GM21529 (cell line): ENCODE data around the gene ATP8B2.
"Not testable (repeated sequence)": the region's sequence is repeated elsewhere in the genome, so short reads cannot be mapped to it uniquely, and the experiment has no call there.

Experiments used
- ATAC-seq: cut with Tn5 transposase; IDR thresholded peaks from one replicate; pipeline ENCODE4 v1.9.1; 2021; ENCODE audit not compliant: unreplicated experiment

ATP8B2 gene, protein sequence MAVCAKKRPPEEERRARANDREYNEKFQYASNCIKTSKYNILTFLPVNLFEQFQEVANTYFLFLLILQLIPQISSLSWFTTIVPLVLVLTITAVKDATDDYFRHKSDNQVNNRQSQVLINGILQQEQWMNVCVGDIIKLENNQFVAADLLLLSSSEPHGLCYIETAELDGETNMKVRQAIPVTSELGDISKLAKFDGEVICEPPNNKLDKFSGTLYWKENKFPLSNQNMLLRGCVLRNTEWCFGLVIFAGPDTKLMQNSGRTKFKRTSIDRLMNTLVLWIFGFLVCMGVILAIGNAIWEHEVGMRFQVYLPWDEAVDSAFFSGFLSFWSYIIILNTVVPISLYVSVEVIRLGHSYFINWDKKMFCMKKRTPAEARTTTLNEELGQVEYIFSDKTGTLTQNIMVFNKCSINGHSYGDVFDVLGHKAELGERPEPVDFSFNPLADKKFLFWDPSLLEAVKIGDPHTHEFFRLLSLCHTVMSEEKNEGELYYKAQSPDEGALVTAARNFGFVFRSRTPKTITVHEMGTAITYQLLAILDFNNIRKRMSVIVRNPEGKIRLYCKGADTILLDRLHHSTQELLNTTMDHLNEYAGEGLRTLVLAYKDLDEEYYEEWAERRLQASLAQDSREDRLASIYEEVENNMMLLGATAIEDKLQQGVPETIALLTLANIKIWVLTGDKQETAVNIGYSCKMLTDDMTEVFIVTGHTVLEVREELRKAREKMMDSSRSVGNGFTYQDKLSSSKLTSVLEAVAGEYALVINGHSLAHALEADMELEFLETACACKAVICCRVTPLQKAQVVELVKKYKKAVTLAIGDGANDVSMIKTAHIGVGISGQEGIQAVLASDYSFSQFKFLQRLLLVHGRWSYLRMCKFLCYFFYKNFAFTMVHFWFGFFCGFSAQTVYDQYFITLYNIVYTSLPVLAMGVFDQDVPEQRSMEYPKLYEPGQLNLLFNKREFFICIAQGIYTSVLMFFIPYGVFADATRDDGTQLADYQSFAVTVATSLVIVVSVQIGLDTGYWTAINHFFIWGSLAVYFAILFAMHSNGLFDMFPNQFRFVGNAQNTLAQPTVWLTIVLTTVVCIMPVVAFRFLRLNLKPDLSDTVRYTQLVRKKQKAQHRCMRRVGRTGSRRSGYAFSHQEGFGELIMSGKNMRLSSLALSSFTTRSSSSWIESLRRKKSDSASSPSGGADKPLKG

DNA sequence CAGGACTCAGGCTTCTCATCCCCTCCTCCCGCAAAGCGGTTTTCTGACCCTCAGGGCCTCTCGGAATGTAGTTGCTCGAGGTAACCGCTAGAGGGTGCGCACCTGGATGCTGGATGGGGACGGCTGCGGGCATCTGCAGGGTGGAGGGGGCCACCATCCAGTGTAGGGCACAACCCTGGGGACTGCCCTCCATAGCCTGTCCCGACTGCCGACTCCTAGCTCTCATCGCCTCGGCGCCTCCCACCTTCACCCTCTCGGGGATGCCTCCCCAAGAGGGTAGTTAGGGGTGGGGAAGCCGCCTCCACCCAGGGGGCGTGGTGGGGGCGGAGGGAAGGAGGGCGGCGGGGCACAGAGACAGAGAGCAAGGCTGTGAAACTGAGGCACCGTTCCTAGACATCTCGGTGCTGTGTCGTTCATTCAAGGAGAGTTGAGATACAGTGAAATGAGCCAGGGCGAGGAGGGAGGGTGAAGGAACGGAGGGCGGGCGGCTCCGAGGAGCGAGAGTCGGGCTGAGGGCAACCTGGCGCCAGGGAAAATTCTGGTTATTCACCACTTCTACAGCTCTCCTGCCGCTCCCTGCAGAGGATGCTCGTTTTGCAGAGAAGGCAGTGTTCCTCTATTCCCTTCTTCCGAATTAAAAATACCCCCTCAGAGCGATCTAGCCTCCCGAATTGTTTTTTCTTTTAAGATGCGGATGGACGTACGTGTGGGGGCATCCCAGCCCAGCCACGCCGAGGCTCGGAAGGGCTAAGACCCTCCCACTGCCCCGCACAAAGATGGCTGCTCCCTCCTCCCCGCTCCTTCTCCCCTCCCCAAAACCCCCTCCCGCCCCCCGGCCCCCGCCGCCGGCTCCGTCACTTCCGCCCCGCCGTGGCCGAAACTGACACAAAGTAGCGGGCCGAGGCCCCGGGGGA, at the start of gene ATP8B2:
ATP8B2 (plus strand) TSS at position 857 of the 914 bp plus-strand sequence. CDS start 2,617 bp downstream, outside the sequence.
- peak; percentile 39 for ATAC-seq

DNA sequence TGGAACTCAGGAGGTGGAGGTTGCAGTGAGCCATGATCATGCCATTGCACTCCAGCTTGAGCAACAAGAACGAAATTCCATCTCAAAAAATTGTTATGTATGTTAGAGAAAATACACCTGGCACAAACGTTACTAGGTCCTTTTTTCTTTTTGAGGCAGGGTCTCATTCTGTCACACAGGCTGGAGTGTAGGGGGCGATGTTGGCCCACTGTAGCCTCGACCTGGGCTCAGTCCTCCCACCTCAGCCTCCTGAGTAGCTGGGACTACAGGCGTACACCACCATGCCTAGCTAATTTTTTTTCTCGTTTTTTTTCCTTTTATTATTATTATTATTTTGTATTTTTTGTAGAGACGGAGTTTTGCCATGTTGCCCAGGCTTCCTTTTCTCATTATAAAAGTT, 48.5 kb upstream of the ATP8B2 start:
- no peak for ATAC-seq

DNA sequence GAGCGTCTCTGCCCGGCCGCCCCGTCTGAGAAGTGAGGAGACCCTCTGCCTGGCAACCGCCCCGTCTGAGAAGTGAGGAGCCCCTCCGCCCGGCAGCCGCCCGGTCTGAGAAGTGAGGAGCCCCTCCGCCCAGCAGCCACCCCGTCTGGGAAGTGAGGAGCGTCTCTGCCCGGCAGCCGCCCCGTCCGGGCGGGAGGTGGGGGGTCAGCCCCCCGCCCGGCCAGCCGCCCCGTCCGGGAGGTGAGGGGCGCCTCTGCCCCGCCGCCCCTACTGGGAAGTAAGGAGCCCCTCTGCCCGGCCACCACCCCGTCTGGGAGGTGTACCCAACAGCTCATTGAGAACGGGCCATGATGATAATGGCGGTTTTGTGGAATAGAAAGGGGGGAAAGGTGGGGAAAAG, 37.7 kb upstream of the ATP8B2 start:
- not testable (repeated sequence) for ATAC-seq

DNA sequence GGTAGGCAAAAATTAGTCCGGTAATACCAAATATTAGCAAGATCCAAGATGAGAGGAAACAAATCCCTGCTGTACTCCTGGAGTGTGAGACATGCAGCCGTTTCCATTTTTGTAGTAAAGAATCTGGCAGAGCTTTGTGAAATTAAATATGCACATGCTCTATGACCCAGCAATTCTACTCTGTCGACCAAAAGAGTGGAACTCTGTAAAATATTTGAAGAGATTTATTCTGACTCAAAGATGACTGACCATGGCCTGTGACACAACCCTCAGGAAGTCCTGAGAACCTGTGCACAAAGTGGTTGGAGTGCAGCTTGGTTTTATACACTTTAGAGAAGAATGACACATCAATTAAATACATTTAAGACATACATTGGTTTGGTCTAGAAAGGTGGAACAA, 36.7 kb upstream of the ATP8B2 start:
- no peak for ATAC-seq

DNA sequence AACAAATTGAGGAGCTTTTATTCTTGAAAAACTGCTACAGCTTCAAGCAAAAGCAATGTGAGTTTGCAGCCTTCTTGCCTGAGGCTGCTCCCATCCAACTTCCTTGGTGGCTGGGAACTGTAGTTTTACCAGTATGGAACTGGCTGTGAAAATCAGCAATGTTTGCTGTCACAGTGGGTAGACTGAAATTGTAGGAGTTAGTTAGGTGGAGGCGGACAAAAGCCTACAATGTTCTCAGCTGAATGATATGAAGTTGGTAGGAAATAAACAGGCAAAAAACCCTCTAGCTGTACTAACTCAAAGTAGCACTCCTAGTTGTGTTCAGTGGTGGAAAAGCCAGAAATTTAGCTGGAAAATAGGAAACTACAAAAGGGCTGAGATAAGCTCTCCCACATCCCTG, 34.4 kb upstream of the ATP8B2 start:
- ATAC-seq, result no peak

DNA sequence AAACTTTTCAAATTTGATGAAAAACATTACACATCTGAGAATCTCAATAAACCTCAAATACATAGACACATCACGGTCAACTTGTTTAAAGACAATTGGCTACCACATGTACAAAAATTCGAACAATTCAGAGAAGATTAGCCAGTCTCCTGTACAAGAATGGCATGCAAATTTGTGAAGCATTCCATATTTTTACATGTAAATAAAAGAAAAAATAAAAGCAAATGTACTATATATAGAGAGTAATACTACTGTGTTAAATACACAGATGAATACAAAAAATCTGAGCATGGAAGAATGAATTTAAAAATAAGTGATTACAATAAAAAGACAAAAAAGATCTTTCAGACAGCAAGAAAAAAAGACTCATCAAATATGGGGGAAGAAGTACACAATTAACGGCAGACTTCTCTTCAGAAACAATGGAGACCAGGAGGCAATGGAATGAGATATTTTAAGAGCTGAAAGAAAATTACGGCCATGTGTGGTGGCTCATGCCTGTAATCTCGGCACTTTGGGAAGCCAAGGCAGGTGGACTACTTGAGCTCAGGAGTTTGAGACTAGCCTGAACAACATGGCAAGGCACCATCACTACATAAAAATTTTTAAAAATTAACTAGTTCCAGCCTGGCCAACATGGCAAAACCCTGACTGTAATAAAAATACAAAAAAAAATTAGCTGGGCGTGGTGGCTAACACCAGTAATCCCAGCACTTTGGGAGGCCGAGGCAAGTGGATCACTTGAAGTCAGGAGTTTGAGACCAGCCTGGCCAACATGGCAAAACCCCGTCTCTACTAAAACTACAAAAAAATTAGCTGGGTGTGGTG, 29.7 kb upstream of the ATP8B2 start:
- no peak for ATAC-seq

DNA sequence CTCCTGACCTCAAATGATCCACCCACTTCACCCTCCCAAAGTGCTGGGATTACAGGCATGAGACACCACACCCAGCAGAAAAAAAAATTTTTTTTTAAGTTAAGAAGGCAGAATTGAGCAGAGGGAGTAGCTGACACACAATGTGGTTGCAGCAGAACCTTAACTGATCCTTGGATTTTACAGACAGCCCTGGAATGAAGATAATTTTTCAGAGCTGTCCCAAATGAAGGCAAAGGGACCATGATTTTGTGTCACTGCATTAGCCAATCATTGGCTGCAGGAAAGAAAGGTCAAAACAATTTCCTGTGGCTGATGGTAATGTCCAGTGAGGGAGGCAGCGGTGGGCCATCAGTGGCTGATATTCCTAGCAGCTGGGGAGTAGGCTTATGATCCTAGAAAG, 23.7 kb upstream of the ATP8B2 start:
- ATAC-seq, result no peak

DNA sequence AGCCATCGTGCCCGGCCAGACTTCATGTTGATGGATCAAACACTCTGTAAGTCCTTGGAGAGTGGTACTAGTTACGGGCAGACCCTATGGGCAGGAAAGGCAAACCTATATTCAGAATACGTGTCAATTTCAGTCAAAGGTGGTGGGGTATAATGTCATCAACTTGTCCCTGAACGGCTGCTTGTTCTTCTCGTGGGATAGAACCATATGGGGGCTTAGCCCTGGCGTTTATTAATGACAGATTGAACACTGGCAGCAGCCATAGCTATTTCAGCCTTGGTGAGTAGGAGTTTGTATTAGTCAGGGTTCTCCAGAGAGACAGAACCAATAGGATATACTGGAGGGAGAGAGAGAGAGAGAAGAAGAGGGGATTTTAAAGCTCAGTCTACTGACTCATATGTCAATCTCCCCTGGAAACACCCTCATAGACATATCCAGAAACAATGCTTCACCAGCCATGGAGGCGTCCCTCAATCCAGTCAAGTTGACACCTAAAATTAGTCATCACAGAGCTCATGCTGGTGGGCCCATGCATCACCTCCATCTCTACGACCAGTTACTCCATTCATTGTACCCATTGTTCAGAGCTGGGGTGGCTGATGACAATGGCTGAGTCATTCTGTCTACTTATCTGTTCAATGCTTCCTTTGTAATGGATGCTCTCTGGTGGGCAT, 20.5 kb upstream of the ATP8B2 start:
- peak; percentile 44 for ATAC-seq

DNA sequence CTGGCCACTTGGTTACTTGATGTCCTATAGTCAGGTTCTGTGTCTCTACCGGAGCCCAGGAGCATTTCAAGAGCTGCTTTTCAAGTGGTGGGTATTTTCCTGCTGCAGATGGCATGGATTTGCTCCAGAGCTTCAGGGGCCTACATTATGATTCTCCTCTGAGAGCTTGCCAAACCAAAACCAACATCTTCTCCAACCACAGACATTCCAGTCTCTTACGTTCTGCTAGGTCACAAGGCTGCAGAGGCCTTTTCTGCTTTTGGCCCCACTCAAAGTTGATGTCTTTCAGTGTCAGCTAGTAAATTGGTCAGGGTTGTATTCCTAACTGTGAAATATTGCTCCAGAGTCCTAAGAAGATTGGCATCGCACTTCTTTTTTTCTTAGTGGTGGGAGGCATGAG, 19.2 kb upstream of the ATP8B2 start:
- ATAC-seq, result no peak

DNA sequence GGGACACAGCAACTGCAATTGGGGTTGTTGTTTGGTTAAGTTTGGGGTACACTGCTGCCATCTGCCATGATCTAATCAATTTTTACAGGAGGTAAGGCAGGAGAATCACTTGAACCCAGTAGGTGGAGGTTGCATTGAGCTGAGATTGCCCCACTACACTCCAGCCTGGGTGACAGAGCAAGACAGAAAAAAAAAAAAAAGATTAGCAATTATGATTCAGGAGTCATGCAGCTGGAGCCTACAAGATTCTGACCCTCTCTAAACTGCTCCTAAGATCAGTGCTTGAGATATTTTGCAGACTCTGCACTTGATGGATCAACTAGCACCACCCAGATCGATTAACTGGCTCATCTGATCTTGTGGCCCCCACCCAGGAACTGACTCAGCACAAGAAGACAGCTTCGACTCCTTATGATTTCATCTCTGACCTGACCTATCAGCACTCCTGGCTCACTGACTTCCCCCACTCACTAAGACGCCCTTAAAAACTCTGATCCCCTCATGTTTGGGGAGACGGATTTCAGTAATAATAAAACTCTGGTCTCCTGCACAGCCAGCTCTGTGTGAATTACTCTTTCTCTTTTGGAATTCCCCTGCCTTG, 17.6 kb upstream of the ATP8B2 start:
- ATAC-seq, result not testable (repeated sequence)

DNA sequence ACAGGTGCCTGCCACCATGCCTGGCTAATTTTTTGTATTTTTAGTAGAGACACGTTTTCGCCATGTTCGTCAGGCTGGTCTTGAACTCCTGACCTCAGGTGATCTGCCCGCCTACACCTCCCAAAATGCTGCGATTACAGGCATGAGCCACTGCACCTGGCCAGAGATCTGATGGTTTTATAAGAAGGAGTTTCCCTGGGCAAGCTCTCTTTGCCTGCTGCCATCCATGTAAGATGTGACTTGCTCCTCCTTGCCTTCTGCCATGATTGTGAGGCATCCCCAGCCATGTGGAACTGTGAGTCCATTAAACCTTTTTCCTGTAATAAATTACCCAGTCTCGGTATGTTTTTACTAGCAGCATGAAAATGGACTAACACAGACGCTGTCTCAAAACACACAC, 16.2 kb upstream of the ATP8B2 start:
- ATAC-seq, result not testable (repeated sequence)

DNA sequence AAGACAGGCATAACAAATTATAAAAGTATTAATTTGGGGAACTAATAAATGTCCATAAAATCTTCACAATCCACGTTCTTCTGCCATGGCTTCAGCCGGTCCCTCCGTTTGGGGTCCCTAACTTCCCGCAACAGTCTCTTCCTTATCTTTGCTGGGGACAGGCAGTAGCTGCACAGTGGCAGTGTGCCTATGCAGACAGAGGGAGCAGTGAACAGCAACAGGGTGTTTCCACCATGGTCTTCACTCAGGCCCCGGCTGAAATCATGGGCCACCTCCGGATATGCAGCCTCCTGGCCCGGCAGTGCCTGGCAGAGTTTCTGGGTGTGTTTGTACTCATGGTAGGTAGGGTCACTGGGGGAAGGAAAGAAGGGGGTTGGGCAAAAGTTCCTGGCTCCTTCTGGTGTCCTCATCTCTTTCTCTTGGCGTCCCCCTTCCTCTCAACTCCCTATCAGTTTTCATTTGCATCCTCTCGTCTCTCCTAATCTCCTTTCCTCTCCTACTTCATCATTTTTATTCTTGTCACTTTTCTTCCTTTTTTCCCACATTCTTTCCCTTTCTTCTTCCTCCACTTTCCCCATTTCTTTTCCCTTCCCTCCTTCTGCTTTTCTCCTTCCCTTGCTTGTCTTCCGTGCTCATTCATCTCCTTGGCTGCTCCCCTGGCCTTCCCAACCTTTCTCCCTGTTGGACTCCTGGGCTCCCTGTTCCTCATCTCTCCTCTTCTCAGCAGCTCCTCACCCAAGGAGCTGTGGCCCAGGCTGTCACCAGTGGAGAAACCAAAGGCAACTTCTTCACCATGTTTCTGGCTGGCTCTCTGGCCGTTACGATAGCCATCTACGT, 12.9 kb upstream of the ATP8B2 start:
- not testable (repeated sequence) for ATAC-seq

DNA sequence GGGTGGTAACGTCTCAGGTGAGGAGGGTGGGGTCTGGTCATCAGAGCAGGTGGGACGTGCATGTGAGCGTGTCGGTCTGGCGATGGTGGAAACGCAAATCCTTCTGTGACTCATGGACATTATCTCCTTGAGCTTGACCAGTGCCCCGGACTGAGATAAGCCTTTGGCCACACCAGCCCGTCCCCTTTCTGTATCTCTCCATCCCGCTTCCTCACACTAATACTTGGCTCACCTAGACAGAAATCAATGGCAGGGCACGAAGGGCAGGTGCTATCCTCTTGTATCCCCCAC, 12.3 kb upstream of the ATP8B2 start:
- ATAC-seq, result no peak

DNA sequence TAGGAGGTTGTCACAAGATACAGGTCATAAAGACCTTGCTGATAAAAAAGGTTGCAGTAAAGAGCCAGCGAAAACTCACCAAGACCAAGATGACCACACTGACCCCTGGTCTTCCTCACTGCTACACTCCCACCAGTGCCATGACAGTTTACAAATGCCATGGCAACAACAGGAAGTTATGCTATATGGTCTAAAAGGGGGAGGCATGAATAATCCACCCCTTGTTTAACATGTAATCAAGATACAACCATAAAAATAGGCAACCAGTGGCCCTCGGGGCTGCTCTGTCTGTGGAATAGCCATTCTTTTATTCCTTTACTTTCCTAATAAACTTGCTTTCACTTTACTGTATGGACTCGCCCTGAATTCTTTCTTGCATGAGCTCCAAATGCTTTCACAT, 11.1 kb upstream of the ATP8B2 start:
- not testable (repeated sequence) for ATAC-seq

DNA sequence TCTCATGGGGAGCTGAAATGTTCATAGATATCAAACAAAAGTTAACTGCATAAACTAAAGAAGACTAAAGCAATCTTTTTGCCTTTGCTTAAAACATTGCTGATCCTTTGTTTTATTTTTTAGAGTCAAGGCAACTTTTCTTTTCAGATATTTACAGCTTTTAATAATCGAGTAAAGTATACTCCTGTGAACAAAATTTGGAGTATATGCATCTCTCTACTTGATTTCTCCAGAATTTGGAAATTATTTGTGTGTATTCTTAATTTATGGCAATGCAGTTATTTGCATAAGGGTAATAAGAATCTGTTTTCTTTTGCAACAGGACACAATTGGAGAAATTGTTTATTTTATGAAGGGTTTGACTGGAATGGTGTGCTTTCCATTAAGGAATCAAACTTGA, 8.6 kb upstream of the ATP8B2 start:
- ATAC-seq, result no peak

DNA sequence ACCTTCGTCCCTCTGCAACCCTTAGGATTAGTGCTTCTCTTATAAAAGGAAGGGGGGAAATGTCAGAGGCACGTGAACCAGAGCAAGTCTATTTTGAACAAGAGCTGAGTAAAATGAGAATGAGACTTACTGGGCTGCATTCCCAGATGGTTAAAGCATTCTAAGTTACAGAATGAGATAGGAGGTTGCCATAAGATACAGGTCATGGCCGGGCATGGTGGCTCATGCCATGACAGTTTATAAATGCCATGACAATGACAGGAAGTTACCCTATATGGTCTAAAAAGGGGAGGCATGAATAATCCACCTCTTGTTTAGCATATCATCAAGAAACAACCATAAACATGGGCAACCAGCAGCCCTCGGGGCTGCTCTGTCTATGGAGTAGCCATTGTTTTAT, 6.9 kb upstream of the ATP8B2 start:
- no peak for ATAC-seq

DNA sequence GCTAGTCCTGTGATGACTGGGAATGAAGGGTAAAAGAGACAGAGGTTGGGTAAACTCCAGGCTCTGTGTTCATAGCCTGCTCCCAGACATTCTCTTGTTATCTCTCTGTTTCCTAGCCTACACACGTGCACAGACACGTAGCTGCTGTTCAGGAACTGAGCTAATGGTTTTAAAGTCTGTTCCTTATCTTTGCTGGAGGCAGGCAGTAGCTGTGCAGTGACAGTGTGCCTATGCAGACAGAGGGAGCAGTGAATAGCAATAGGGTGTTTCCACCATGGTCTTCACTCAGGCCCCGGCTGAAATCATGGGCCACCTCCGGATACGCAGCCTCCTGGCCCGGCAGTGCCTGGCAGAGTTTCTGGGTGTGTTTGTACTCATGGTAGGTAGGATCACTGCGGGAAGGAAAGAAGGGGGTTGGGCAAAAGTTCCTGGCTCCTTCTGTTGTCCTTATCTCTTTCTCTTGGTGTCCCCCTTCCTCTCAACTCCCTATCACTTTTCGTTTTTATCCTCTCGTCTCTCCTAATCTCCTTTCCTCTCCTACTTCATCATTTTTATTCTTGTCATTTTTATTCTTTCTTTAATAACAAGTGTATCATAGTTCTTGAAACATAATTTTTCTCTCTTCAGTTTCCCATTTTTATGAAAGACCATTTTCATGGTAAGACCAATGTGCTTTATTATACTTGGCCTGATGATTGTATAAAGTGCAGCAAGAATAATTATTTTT, 4.3 kb upstream of the ATP8B2 start, which contains the start of gene AQP10:
AQP10 (plus strand) TSS at position 212 of the 727 bp plus-strand sequence; CDS start at position 275, 63 bp downstream.
- ATAC-seq, result no peak
